Hypothalamus (tissue), 51 donors: ENCODE data around the gene KLK4.
"Not testable (repeated sequence)": the region's sequence is repeated elsewhere in the genome, so short reads cannot be mapped to it uniquely, and the experiment has no call there.

ENCODE experiments used
- DNase-seq, 51 donors: peaks; one replicate each; lab custom pipeline; 2025; lab: John Stamatoyannopoulos, UW

The KLK4 gene

DNA sequence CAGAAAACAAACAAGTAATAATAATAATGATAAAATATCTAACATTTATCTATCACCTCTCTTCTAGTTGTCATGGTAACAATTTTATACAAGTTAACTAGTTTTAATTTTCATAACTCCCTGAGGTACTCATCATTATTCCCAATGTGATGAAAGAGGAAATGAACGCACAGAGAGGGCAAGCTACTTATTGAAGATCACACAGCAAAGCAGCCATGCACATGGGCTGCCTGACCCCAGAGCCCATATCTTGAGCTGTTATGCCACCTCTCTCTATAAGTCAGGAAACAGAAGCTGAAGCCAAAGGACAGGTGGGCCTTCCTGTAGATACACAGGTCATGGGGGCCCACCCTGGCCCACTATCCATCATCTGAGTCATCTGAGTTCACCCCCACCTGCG, 4.9 kb upstream of the KLK4 start:
- DNase-seq: no peak

DNA sequence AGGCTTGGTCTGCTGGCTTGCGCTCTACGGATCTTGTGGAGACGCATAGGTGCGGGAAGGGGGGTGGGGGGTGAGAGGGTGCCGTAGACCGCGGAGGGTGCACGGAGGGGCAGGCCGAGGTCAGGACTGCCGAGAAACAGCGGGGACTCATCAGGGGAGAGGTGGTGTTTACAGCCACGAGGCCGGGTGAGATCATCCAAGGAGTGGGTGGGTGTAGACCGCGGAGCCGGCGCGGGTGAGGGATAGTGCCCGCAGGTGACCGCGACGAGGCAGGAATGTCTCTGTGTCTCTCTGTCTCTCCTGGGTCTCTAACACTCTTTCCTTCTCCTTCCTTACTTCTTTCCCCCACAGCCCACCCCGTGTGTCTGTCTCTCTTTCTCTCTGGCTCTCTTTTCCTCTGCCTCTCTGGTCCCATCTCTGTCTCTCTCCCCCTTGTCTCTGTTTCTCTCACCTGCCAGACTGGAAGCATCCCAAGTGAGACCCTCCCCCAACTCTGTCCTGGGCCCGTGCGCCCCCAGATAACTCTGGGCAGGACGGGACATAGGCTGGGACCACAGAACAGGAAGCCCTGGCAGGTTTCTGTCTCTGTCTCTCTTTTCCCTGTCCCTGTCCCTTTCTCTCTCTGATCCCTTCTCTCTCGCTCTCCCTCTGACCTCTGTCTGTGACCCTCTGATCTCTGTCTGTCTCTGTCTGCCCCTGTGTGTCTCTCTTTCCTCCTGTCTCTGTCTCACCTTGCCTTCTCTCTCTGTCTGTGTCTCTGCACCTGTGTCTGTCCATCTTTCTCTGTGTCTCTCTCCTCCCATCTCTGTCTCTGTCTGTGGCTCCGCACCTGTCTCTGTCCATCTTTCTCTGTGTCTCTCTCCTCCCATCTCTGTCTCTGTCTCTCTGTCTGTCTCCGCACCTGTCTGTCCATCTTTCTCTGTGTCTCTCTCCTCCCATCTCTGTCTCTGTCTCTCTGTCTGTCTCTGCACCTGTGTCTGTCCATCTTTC, 1.8 kb upstream of the KLK4 start:
- no peak for DNase-seq

DNA sequence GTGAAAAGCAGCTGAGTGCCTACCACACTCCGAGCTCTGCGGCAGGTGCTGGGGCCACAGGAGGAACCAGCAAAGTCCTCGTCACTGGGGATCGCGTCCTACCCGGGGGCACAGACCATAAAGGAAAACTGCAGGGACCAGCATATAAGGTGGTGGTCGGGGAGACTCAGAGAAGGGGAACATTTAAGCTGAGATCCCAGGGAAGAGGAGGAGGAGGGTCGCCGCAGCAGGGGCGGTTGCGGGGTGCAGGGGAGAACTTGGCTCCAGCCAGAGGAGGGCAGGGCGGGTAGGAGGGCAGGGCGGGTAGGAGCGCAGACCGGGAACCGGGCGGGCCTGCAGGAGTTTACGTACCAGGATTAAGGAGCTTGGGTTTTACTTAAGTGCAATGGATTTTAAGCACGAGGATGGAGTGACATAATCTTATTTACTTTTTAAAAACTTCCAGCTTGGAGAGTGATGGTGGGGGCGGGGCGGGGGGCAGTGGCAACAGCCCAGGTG, 956 bp upstream of the KLK4 start:
- no peak for DNase-seq

DNA sequence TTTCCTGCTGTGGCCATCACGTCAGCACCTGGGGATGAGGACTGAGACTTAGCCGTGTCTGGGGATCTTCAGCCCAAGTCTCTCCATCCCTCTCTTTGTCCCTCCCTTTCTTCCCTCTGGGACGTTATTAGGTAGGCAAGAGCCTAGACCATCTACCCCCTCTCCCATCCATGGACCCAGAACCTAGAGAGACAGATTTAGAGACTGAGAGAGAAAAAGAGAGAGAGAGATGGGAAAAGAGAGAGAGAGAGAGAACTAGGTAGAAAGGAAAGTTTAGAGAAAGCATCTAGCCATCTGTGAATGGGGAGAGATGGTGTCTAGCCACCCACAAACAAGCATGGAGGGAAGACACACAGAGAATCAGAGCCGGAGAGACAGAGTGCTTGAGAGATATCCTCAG, 473 bp downstream of the KLK4 start:
- DNase-seq: no peak

DNA sequence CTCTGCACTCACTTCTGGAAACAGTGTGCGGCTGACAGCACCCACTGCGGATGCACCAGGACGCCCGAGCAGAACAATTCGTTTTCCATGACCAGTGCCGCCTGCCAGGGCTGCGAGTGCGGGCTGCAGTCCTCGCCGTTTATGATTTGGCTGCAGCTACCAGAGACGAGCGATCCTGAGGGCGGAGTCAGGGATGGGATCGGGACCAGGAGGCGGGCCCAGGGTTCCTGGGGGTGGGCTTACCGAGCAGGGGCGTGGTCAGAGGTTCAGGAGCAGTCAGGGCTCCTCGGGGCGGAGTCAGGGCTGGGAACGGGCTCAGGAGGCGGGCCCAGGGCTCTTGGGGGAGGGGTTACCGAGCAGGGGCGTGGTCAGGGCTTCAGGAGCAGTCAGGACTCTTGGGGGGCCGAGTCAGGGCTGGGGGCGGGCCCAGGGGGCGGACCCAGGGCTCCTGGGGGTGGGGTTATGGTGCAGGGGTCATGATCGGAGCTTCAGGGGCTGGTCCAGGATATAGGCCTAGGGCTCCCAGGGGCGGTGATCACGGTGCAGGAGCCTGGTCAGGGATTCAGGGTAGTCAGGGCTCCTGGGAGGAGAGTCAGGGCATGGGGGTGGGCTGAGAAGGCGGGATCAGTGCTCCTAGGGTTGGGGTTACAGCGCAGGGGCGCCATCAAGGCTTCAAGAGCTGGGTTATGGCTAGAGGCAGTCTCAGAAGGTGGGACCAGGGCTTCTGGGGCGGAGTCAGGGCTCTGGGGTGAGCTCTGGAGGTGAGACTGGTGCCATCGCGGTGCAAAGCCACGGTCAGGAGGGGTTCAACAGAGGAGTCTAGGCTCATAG, 1.7 kb downstream of the KLK4 start:
- peak in 9 of 51 donors; percentile 3 to 31 (median 7) for DNase-seq

DNA sequence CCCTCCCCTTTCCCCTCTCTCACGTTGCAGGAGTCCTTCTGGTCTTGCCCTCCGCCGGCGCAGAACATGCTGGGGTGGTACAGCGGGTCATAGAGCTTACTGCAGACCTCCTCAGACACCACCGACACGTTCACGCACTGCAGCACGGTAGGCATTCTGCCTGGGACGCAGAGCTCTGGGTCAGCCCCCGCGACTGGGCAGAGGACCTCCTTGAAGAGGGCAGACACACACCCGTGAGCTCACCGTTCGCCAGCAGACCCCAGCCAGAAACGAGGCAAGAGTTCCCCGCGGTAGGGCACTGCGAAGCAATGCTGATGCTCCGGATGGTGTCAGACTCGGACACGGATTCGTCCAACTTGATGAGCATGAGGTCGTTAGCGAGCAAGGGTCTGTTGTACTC, 2.9 kb downstream of the KLK4 start:
- DNase-seq: no peak

DNA sequence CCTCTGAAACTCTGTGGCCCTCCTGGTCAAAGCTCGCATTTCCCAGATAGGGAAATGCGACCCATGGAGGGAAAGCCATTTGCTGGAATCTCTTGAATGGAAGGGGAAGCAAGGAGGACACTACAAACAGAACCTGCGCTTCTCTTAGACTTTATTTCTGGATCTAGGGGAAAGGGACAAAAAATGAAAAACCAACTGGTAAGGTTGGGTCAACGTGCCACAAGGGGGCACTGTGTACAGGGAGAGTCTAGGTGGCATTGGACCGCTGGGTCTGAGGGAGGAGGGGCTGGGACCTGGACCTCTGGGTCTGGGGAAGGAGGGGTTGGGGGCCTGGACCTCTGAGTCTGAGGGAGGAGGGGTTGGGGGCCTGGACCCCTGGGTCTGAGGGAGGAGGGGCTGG, 5.0 kb downstream of the KLK4 start:
- DNase-seq: peak in 3 of 51 donors; percentile 2 to 16 (median 5)

DNA sequence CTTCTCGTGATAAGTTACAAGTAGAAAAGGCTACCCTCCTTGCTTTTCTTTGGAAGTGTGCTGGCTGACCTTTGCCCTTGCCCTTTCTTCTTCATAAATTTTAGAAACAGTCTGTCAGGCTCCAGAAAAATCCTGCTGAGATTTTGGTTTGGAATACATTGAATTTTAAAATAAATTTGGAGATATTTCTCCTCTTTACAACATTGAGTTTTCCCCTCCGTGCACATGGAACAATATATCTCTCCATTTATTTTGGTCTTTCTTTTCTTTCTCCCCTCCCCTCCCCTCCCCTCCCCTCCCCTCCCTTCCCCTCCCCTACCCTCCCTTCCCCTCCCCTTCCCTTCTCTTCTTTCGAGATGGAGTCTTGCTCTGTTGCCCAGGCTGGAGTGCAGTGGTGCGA, 8.6 kb downstream of the KLK4 start:
- no peak for DNase-seq

DNA sequence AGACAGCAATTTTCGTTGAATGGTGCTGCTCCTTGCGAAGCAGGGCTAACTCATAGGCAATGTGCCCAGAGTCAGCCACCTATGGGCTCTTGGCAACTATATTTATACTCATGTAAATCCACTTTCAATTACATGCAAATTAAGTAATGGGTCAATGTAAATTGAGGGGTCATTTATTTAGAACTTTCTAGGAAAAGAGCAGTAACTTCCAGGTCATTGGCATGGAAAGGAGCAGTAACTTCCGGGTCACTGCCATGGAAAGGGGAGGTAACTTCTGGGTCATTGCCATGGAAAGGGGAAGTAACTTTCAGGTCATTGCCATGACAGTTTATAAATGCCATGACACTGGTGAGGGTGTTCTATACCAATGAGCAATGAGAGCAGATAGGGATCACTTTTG, 11.6 kb downstream of the KLK4 start:
- no peak for DNase-seq

DNA sequence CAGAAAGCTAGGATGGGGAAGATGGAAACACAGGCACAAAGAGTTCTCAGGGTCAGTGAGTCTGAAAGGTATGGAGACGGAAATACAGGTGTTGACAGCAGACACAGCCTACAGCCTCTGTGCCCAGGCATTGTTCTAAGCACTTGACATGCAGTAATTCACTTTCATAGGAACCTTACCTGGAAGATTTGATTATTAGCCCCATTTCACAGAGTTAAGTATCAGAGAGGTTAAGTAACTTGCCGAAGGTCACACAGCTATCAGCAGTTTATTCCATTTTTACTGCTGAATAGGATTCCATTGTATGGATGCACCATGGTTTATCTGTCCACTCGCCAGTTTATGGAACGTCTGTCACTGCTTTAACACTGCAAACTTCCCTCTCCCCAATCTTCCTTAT, 13.2 kb downstream of the KLK4 start:
- no peak for DNase-seq

DNA sequence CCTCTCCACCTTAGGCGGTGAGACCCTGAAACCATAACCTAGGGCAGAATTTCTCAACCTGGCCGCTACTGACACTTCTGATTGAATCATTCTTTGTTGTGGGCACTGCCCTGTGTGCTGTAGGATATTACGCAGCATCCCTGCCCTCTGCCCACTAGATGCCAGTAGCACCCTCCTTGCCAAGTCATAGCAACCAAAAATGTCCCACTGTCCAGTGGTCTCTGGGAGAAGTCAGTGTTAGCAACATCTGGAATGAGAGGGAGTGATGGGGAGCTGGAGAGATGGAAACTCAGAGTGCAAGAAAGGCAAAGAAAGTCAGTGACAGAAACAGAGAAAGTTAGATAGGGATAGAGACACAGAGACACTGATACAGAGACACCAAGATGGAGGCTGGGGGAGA, 13.6 kb downstream of the KLK4 start:
- no peak for DNase-seq

DNA sequence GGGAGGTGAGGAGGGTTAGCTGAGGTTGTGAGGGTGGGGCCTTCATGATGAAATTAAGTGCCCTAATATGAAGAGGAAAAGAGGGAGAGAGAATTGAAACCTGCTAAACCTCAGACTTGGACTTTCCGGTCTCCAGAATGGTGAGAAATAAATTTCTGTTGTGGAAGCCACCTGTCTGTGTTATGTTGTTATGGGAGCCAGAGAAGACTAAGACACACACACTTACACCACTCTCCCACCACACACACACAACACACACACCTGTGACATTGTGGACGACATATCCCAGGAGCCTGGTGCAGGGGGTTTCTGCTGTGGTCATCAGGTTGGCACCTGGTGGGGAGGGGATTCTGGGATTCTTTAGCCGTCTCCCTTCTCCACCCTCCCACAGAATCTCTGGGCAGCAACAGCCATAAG, 14.0 kb downstream of the KLK4 start:
- no peak for DNase-seq

DNA sequence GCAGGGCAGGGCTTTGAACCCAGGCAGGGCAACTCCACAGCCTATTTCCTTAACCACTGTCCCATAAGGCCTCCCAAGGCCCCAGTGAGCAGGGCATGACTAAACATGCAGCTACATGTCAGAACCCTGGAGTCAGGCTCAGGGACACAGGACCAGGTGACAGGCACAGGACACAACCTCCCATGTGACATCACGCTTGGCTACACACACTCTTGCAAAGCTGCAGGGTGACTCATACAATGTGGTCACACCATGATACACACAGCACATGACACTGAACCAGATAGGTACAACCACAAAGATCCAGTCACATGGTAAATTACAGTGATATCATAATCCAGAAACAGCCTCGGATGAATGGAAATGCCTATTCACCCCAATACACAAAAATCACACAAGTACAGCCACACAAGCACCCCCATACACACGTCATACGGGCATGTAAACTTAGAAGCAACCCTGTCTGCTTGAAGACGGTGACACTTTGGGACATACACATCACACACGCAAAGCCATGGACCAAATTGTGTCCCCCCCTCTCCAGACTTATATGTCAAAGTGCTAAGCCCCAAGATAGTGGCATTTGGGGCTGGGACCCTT, 14.5 kb downstream of the KLK4 start:
- DNase-seq: no peak

DNA sequence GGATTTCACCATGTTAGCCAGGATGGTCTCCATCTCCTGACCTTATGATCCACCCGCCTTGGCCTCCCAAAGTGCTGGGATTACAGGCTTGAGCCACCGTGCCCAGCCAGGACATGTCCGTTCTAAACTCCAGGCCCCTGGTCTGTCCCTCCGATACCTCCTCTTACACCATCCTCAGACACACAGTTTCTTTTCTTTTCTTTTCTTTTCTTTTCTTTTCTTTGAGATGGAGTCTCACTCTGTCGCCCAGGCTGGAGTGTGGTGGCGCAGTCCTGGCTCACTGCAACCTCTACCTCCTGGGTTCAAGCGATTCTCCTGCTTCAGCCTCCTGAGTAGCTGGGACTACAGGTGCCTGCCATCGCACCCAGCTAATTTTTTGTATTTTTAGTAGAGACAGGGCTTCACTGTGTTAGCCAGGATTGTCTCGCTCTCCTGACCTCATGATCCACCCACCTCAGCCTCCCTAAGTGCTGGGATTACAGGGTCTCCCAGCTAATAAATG, 15.1 kb downstream of the KLK4 start:
- DNase-seq: not testable (repeated sequence)

DNA sequence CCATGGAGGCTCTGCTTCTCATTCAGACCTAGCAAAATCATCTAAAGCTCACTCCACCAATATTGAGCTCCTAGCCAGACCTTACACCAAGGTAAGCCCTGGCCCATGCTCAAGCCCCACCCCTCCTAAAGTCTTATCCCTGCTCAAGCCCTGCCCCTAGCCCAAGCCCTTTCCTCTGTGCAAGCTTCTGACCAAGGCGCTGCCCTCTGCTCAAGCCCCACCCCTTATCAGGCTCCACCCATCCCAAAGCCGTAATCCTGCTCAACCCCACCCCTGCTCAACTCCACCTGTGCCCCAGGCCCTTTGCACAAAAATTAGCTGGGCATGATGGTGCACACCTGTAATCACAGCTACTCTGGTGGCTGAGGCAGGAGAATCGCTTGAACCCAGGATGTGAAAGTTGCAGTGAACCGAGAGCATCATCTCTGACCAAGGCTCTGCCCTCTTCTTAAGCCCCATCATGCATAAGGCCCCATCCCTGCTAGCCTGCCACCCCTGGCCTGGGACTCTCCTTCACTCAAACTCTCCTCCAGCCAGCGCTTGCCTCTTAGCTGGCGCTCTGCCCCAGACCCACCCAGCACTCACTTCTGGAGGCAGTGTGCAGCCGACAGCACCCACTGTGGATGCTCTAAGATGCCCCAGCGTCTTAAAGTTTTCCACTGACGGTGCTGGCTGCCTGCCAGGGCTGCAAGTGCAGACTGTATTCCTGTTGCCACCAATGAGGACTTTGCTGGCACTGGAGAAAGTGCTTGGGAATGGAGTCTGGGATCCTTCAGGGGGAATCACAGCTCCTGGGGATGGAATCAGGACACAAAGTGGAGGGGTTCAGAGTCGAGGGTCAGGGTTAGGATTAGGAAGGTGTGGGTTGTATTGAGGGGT, 16.5 kb downstream of the KLK4 start:
- DNase-seq: no peak

DNA sequence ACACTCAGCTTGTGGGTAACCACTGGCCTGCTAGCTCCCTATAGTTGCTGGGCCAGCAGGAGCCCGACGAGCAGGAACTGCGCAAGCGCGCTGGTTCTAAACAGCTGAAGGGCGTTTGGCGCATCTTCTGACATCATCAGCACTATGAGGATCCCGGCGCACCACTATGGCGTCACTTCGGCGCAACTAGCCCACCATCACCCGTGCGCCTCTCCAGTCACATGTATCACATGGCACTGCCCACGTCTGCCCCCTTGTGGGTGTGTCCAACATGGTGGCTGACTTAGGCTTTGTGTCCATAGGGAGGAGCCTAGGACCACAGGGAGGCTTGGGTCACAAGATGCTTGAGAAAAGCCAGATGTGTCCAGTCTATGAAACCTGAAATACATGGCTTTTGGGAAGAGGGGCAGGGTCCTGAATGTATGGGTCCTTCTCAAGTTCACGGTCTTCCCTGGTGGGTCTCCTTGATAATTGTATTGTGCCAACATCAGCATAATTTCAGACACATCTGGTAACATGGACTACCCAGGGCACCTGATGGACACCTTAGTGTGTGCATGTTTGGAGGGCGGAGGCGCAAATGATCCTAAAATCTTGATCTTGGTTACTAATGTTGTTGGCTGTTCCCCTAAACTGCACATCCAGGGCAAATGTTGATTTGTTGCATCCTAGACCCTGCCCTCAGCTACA, 18.0 kb downstream of the KLK4 start:
- DNase-seq: no peak

DNA sequence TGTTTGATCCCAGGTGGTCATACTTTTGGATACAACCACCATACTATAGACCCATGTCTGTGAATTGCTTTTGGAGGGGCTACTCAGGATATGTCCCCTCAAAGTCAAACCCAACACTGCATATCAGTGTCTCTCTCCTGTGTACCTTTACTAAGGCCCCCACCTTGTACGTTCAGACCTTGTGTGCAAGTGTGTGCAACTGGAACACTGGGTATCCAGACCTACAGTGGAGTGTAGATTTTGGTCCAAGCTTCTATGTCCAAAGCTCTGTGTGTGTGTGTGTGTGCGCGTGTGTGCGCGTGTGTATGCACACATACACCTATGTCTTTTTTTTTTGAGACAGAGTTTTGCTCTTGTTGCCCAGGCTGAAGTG, 20.0 kb downstream of the KLK4 start:
- DNase-seq: no peak

DNA sequence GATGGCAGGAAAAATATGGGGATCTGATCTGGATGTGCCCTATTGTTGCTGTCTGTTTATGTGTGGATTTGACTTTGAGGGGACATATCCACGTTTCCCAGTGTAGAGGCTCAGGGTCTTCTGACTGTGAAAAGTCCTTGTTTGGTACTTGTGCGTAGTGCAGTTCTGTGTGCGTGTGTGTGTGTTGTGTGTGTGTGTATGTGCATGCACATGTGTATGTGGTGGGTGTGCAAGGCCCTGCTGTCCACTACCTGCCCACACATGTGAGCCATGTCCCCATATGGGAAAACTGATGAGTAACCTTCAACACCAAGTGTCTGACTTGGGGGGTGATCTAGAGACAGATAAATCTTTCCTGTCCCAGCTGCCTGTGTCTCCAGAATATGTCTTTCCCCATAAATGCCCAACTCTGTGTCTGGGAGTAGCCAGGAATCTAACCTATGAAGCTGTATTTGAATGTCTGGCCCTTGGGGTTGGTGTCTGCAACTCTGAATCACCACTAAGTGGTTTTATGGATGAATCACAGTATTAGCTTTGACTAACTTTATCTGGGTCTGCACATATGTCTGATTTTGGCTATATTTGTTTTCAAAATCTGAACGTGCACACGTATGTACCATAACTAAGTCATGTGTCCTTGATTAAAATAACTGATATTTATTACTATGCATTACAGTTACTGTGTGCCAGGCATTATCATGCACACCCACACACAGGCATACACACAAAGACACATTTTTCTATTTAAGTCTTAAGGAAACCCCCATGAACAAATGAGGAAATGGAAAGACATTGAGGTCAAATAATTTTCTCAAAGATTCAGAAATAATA, 20.6 kb downstream of the KLK4 start:
- DNase-seq: no peak
